GM23338 (cell line): Measurements from ENCODE around the gene MAP3K21. TPM values are rescaled to one million over a fixed set of nuclear protein-coding genes. Genes with fewer than 3 reads are reported as not detected.

Source experiments
- ATAC-seq: fragments of 200-7000 bp; cut with Tn5 transposase; 3 replicates; pipeline ENCODE4 v1.9.1; 2020
- DNase-seq: peaks from one replicate; pipeline ENCODE4 v3.0.0-alpha.2; 2015; ENCODE audit warnings: low spot score
- H2AFZ ChIP-seq: fragments of 200-600 bp; sonication (generic); 2 replicates; pipeline ENCODE4 v1.8.0; 2016; ENCODE audit warnings: antibody characterized with exemption, mild to moderate bottlenecking, moderate library complexity
- H3F3A ChIP-seq: fragments of 200-600 bp; sonication (generic); replicated peaks from 2 replicates; pipeline ENCODE4 v1.8.0; 2017; ENCODE audit warnings: antibody characterized with exemption, mixed run types, low read depth
- H3K27ac ChIP-seq: fragments of 200-600 bp; sonication (generic); 2 replicates; pipeline ENCODE4 v1.6.1; 2016; ENCODE audit warnings: low read depth
- H3K27me3 ChIP-seq: fragments of 200-600 bp; sonication (generic); 2 replicates; pipeline ENCODE4 v1.8.0; 2016; ENCODE audit warnings: mild to moderate bottlenecking, mixed run types, moderate library complexity; ENCODE audit not compliant: insufficient read depth
- H3K36me3 ChIP-seq: fragments of 200-600 bp; sonication (generic); 2 replicates; pipeline ENCODE4 v1.8.0; 2016; ENCODE audit warnings: mild to moderate bottlenecking; ENCODE audit not compliant: insufficient read depth
- H3K4me1 ChIP-seq: fragments of 200-600 bp; sonication (generic); 2 replicates; pipeline ENCODE4 v1.8.0; 2016; ENCODE audit warnings: mild to moderate bottlenecking, moderate library complexity; ENCODE audit not compliant: insufficient read depth
- H3K4me2 ChIP-seq: fragments of 200-600 bp; sonication (generic); 2 replicates; pipeline ENCODE4 v1.7.1; 2017; ENCODE audit warnings: mixed run types
- H3K4me3 ChIP-seq: fragments of 200-600 bp; sonication (generic); 2 replicates; pipeline ENCODE4 v1.6.1; 2016; ENCODE audit warnings: mixed run types
- H3K79me2 ChIP-seq: fragments of 200-600 bp; sonication (generic); replicated peaks from 2 replicates; pipeline ENCODE4 v1.8.0; 2017; ENCODE audit warnings: mild to moderate bottlenecking; ENCODE audit not compliant: insufficient read depth
- H3K9me2 ChIP-seq: fragments of 200-600 bp; sonication (generic); 2 replicates; pipeline ENCODE4 v1.8.0; 2017; ENCODE audit not compliant: insufficient read depth
- H4K20me1 ChIP-seq: fragments of 200-600 bp; sonication (generic); replicated peaks from 2 replicates; pipeline ENCODE4 v1.8.0; 2017; ENCODE audit warnings: mild to moderate bottlenecking; ENCODE audit not compliant: insufficient read depth
- H3K27ac Mint-ChIP-seq: 2 replicates; pipeline ENCODE4 v1.8.0; 2020; ENCODE audit warnings: inconsistent platforms, mild to moderate bottlenecking, moderate library complexity, mixed read lengths
- H3K27me3 Mint-ChIP-seq: 3 replicates; pipeline ENCODE4 v1.8.0; 2022; ENCODE audit warnings: low read depth, mild to moderate bottlenecking, moderate library complexity, mixed read lengths, inconsistent platforms; ENCODE audit not compliant: insufficient read depth, poor library complexity
- H3K36me3 Mint-ChIP-seq: 3 replicates; pipeline ENCODE4 v1.8.0; 2021; ENCODE audit warnings: low read depth, mild to moderate bottlenecking, inconsistent platforms, moderate library complexity, mixed read lengths
- H3K4me1 Mint-ChIP-seq: 3 replicates; pipeline ENCODE4 v1.8.0; 2020; ENCODE audit warnings: mild to moderate bottlenecking, inconsistent platforms, mixed read lengths
- H3K4me3 Mint-ChIP-seq: 3 replicates; pipeline ENCODE4 v1.8.0; 2021; ENCODE audit warnings: moderate library complexity, mild to moderate bottlenecking, inconsistent platforms, mixed read lengths
- H3K9me3 Mint-ChIP-seq: 3 replicates; pipeline ENCODE4 v1.8.0; 2020; ENCODE audit warnings: moderate library complexity, mild to moderate bottlenecking, inconsistent platforms, mixed read lengths
- CREB1 ChIP-seq: fragments of 250-450 bp; sonication (Bioruptor Pico); IDR thresholded peaks from 2 replicates; pipeline ENCODE4 v1.5.0; 2020; ENCODE audit warnings: low read depth, mild to moderate bottlenecking, moderate library complexity
- EZH2phosphoT487 ChIP-seq: fragments of 200-600 bp; sonication (generic); IDR thresholded peaks from one replicate; pipeline ENCODE4 v1.8.1; 2018; ENCODE audit warnings: antibody characterized with exemption; ENCODE audit not compliant: unreplicated experiment
- POLR2AphosphoS5 ChIP-seq: IDR thresholded peaks from 2 replicates; pipeline ENCODE4 v1.6.1; 2016; ENCODE audit warnings: antibody characterized with exemption, low read depth
- ZNF114 ChIP-seq: fragments of 250-450 bp; sonication (Bioruptor Pico); IDR thresholded peaks from 2 replicates; pipeline ENCODE4 v1.5.0; 2020; ENCODE audit warnings: mild to moderate bottlenecking, moderate library complexity
- ZNF331 ChIP-seq: fragments of 250-450 bp; sonication (Bioruptor Pico); IDR thresholded peaks from 2 replicates; pipeline ENCODE4 v1.5.0; 2020; ENCODE audit warnings: low read depth, mild to moderate bottlenecking, moderate library complexity
- polyA plus RNA-seq: library from polyadenylated mRNA; unstranded; fragments of >200 nt; fragmentation: Nextera tagmentation; extraction: Ambion mirVana; gene quantifications from 2 replicates; pipeline ENCODE4 v1.2.1, GENCODE V29; 2016
- total RNA-seq: library from RNA; depleted of rRNA; stranded (reverse); fragments of >200 nt; shearing (Covaris generic); gene quantifications from 2 replicates; pipeline ENCODE4 v1.2.3, GENCODE V29; 2014
- TF ChIP-seq, protein P1 (sequence below), 2 experiments: fragments of 200-600 bp in 1 of 2; sonication (generic) in 1 of 2; conservative IDR thresholded peaks; 2 replicates each; pipeline versions ENCODE4 v1.5.1 to v1.6.1; 2016 to 2017; ENCODE audit warnings: antibody characterized with exemption in 2 of 2, low read depth in 2 of 2, mild to moderate bottlenecking in 2 of 2, moderate library complexity in 1 of 2
- TF ChIP-seq, protein P2 (sequence below): fragments of 250-450 bp; sonication (Bioruptor Pico); IDR thresholded peaks from 2 replicates; pipeline ENCODE4 v1.5.0; 2020; ENCODE audit warnings: mild to moderate bottlenecking, moderate library complexity

Gene MAP3K21
- total and polyA plus RNA-seq, 2 experiments from 2014 or later = 11.7 to 40.1 TPM

DNA sequence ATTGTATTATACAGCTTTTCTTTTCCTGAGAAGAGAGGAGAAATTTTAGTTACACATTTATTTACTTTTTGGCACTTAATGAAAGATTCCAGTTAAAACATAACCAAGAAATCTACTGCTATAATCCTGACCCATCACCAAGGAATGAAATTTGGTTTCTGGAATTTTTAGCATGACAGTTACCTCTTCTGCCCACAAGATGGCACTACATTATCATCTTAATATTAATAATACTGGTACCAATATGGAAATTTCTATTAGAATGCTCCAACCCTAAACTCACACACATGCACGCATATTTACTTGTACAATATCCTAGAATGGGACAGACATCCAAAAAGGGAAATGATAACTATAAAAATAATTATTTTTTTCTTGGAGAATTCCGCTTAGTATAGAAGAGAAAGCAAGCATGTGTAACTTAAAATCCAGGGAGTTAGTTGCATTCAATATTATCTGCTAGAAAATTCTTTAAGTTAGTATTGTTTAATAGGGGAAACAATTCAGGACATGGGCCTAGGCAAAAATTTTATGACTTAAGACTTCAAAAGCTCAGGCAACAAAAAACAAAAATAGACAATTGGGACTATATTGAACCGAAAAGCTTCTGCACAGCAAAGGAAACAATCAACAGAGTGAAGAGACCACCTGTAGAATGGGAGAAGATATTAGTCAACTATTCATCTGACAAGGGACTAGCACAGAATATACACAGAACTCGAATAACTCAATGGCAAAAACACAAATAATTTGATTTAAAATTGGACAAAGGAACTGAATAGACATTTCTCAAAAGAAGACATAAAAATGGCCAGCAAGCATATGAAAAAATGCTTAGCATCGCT, 37.4 kb downstream of the MAP3K21 start:
- Histone ChIP-seq H3K27me3 (no peaks in the 10 kb centered on the region), H3K4me3 (no peak overlapping the region), H3K9me2 (no peaks in the 10 kb centered on the region), H3K79me2 (no peaks in the 10 kb centered on the region), H4K20me1 (no peaks in the 10 kb centered on the region), H2AFZ (no peak overlapping the region), H3K4me1 (peaks cover 29% of the 10 kb centered on the region), H3K36me3 (no peaks in the 10 kb centered on the region), H3K27ac (peak overlapping the region; percentile 58), H3K4me2 (no peak overlapping the region), H3F3A (no peaks in the 10 kb centered on the region; the same call in 1 of the 2 replicates)
- Mint-ChIP-seq H3K4me1 (peaks cover 62% of the 10 kb centered on the region), H3K9me3 (no peaks in the 10 kb centered on the region), H3K27me3 (peaks cover 2% of the 10 kb centered on the region), H3K27ac (no peak overlapping the region; the same call in 1 of the 2 replicates), H3K4me3 (no peak overlapping the region), H3K36me3 (peaks cover 4% of the 10 kb centered on the region; the same call in 2 of the 3 replicates)
- TF ChIP-seq, protein P1, sequence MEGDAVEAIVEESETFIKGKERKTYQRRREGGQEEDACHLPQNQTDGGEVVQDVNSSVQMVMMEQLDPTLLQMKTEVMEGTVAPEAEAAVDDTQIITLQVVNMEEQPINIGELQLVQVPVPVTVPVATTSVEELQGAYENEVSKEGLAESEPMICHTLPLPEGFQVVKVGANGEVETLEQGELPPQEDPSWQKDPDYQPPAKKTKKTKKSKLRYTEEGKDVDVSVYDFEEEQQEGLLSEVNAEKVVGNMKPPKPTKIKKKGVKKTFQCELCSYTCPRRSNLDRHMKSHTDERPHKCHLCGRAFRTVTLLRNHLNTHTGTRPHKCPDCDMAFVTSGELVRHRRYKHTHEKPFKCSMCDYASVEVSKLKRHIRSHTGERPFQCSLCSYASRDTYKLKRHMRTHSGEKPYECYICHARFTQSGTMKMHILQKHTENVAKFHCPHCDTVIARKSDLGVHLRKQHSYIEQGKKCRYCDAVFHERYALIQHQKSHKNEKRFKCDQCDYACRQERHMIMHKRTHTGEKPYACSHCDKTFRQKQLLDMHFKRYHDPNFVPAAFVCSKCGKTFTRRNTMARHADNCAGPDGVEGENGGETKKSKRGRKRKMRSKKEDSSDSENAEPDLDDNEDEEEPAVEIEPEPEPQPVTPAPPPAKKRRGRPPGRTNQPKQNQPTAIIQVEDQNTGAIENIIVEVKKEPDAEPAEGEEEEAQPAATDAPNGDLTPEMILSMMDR (conservative IDR thresholded peaks at IDR 0.05; ENCODE audit: low read depth in 2 of 2) = peak; percentile 64 to 94
- TF ChIP-seq POLR2AphosphoS5 = no peak
- ATAC-seq = no peak
- DNase-seq = peak; percentile 20

DNA sequence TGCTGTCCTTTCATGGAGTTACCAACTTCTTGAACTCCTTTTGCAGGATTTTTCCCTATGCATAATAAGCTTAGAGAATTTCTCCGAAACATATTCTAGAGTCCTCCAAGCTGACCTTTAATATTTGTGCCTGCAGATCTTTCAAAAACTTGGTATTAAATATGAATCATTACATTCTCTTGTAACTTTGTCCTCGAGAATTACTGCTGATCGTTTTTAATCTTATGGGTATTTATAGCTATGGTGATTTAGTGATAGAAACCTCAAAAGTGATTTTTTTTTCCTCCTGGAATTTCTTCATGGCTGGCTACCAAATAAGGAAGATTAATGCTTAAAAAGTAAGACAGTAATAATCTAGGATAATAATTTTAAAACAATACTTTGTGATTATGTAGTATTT, 39.1 kb downstream of the MAP3K21 start:
- 0 out of 2 replicates have a peak overlapping the region, but pooled peaks have one; percentile 2 for H3K4me2 ChIP-seq
- H3K27me3 ChIP-seq = no peaks in the 10 kb centered on the region
- H3K36me3 ChIP-seq = no peaks in the 10 kb centered on the region
- H4K20me1 ChIP-seq = no peaks in the 10 kb centered on the region
- H3F3A ChIP-seq = no peaks in the 10 kb centered on the region; the same call in 1 of the 2 replicates
- peaks cover 2% of the 10 kb centered on the region for H3K27me3 Mint-ChIP-seq
- DNase-seq (no peak), ATAC-seq (no peak)
- peaks cover 29% of the 10 kb centered on the region for H3K4me1 ChIP-seq
- H3K4me1 Mint-ChIP-seq = peaks cover 61% of the 10 kb centered on the region
- no peak overlapping the region for H3K4me3 Mint-ChIP-seq
- no peak overlapping the region; the same call in none of the 2 replicates for H3K27ac Mint-ChIP-seq
- no peaks in the 10 kb centered on the region for H3K9me2 ChIP-seq
- peak overlapping the region; percentile 58 for H3K27ac ChIP-seq
- no peaks in the 10 kb centered on the region for H3K79me2 ChIP-seq
- no peaks in the 10 kb centered on the region for H3K9me3 Mint-ChIP-seq
- H3K4me3 ChIP-seq = no peak overlapping the region
- peaks cover 4% of the 10 kb centered on the region; the same call in 2 of the 3 replicates for H3K36me3 Mint-ChIP-seq
- H2AFZ ChIP-seq = no peak overlapping the region
- TF ChIP-seq ZNF114 (CRISPR knock-in tag) (no peak), CREB1 (CRISPR knock-in tag) (no peak), EZH2phosphoT487 (no peak), ZNF331 (CRISPR knock-in tag) (no peak)
- TF ChIP-seq, protein P2, sequence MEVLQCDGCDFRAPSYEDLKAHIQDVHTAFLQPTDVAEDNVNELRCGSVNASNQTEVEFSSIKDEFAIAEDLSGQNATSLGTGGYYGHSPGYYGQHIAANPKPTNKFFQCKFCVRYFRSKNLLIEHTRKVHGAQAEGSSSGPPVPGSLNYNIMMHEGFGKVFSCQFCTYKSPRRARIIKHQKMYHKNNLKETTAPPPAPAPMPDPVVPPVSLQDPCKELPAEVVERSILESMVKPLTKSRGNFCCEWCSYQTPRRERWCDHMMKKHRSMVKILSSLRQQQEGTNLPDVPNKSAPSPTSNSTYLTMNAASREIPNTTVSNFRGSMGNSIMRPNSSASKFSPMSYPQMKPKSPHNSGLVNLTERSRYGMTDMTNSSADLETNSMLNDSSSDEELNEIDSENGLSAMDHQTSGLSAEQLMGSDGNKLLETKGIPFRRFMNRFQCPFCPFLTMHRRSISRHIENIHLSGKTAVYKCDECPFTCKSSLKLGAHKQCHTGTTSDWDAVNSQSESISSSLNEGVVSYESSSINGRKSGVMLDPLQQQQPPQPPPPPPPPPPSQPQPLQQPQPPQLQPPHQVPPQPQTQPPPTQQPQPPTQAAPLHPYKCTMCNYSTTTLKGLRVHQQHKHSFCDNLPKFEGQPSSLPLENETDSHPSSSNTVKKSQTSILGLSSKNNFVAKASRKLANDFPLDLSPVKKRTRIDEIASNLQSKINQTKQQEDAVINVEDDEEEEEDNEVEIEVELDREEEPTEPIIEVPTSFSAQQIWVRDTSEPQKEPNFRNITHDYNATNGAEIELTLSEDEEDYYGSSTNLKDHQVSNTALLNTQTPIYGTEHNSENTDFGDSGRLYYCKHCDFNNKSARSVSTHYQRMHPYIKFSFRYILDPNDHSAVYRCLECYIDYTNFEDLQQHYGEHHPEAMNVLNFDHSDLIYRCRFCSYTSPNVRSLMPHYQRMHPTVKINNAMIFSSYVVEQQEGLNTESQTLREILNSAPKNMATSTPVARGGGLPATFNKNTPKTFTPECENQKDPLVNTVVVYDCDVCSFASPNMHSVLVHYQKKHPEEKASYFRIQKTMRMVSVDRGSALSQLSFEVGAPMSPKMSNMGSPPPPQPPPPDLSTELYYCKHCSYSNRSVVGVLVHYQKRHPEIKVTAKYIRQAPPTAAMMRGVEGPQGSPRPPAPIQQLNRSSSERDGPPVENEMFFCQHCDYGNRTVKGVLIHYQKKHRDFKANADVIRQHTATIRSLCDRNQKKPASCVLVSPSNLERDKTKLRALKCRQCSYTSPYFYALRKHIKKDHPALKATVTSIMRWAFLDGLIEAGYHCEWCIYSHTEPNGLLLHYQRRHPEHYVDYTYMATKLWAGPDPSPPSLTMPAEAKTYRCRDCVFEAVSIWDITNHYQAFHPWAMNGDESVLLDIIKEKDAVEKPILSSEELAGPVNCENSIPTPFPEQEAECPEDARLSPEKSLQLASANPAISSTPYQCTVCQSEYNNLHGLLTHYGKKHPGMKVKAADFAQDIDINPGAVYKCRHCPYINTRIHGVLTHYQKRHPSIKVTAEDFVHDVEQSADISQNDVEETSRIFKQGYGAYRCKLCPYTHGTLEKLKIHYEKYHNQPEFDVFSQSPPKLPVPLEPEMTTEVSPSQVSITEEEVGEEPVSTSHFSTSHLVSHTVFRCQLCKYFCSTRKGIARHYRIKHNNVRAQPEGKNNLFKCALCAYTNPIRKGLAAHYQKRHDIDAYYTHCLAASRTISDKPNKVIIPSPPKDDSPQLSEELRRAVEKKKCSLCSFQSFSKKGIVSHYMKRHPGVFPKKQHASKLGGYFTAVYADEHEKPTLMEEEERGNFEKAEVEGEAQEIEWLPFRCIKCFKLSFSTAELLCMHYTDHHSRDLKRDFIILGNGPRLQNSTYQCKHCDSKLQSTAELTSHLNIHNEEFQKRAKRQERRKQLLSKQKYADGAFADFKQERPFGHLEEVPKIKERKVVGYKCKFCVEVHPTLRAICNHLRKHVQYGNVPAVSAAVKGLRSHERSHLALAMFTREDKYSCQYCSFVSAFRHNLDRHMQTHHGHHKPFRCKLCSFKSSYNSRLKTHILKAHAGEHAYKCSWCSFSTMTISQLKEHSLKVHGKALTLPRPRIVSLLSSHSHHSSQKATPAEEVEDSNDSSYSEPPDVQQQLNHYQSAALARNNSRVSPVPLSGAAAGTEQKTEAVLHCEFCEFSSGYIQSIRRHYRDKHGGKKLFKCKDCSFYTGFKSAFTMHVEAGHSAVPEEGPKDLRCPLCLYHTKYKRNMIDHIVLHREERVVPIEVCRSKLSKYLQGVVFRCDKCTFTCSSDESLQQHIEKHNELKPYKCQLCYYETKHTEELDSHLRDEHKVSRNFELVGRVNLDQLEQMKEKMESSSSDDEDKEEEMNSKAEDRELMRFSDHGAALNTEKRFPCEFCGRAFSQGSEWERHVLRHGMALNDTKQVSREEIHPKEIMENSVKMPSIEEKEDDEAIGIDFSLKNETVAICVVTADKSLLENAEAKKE = no peak
- TF ChIP-seq, protein P1 (conservative IDR thresholded peaks at IDR 0.05; ENCODE audit: low read depth in 2 of 2) = no peak
